ENCODE data around the gene TENM3.
A peak's percentile ranks its signal among the peaks of the same experiment; 100 is the strongest.

The TENM3 gene

GRCh38 chr4:182749667-182750167 is 506.5 kb downstream of the TENM3 start:
- Histone ChIP-seq H3K4me1 (ENCODE audit: control insufficient read depth, insufficient read depth, low read length) (peaks cover 6% of the 10 kb centered on the region; the same call in 1 of the 2 replicates), H3K36me3 (ENCODE audit: control insufficient read depth in 2 of 2, insufficient read depth in 1 of 2, low read length in 2 of 2) (peaks cover 0 to 19% of the 10 kb centered on the region in 2 experiments; a peak in 1 of 3 replicates), H3K4me3 (ENCODE audit: low read depth, low read length) (no peak overlapping the region), H3K9me3 (ENCODE audit: control insufficient read depth, insufficient read depth, low read depth, low read length) (no peaks in the 10 kb centered on the region), H3K27ac (ENCODE audit: extremely low read depth, low read depth, low read length) (no peak overlapping the region)
- TF ChIP-seq ZNF660 (tag by site-specific recombination; IDR thresholded peaks at IDR 0.05) (no peak), OSR2 (tag by site-specific recombination; IDR thresholded peaks at IDR 0.05) (peak; percentile 38), FEZF1 (tag by site-specific recombination; IDR thresholded peaks at IDR 0.05) (0 out of 2 replicates have a peak, but pooled peaks have one; percentile 10), ZBTB44 (tag by site-specific recombination; IDR thresholded peaks at IDR 0.05) (peak; percentile 67; the same call in 1 of the 2 replicates), ZNF133 (tag by site-specific recombination; IDR thresholded peaks at IDR 0.05) (0 out of 2 replicates have a peak, but pooled peaks have one; percentile 27), WT1 (tag by site-specific recombination; IDR thresholded peaks at IDR 0.05) (peak; percentile 37; the same call in 1 of the 2 replicates), ZNF341 (tag by site-specific recombination; IDR thresholded peaks at IDR 0.05; ENCODE audit: low read depth) (no peak), PRDM6 (tag by site-specific recombination; IDR thresholded peaks at IDR 0.05) (peak; percentile 34; the same call in 1 of the 2 replicates), ZNF121 (tag by site-specific recombination; IDR thresholded peaks at IDR 0.05) (no peak), ZNF843 (tag by site-specific recombination; IDR thresholded peaks at IDR 0.05) (0 out of 2 replicates have a peak, but pooled peaks have one; percentile 21)
- TF ChIP-seq, protein P1, sequence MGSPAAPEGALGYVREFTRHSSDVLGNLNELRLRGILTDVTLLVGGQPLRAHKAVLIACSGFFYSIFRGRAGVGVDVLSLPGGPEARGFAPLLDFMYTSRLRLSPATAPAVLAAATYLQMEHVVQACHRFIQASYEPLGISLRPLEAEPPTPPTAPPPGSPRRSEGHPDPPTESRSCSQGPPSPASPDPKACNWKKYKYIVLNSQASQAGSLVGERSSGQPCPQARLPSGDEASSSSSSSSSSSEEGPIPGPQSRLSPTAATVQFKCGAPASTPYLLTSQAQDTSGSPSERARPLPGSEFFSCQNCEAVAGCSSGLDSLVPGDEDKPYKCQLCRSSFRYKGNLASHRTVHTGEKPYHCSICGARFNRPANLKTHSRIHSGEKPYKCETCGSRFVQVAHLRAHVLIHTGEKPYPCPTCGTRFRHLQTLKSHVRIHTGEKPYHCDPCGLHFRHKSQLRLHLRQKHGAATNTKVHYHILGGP (tag by site-specific recombination; IDR thresholded peaks at IDR 0.05), result 0 out of 2 replicates have a peak, but pooled peaks have one; percentile 50
- ChIA-PET POLR2A (no interaction called here), CTCF (no interaction called here)

DNA sequence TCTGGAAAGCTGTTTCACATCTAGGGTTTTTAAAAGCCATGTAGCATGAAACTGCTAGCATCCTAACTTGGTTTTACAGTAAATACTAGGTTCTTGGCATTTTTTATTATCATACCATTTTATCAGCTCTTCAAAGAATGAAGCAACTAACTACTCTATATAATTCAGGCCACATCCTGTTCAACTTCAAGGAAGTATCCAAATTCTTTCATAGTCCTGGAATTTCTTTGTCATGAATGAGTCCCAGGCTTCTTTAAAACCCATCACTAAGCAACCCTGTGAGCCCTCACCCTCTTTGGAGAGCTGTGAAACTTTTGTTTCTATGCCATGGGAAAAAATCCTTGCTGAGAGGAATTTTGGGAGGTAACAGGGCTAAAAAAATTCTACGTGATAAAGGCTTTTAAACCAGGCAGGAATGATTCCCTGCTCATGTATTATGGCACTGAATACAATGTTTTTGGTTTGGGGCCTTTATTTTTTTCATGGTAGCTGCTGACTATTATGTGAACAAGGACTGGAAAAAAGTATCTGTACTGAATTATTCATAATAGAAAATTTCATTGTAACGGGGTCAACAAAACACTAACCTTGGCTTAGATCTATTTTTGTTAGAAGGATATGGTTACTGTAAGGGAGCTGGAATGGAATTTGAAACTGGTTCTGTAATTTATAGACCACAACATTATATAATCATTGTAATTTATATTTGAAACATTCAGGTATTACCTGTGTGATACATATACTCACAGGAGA is 509.1 kb downstream of the TENM3 start:
- H3K27ac ChIP-seq (ENCODE audit: extremely low read depth, low read depth, low read length), result no peak overlapping the region
- H3K4me3 ChIP-seq (ENCODE audit: low read depth, low read length), result no peak overlapping the region
- H3K36me3 ChIP-seq (ENCODE audit: control insufficient read depth in 2 of 2, insufficient read depth in 1 of 2, low read length in 2 of 2), result peaks cover 0 to 28% of the 10 kb centered on the region in 2 experiments; a peak in 1 of 3 replicates
- ChIA-PET POLR2A (no interaction called here), CTCF (no interaction called here)
- 0 out of 2 replicates have a peak, but pooled peaks cover 3% of the 10 kb centered on the region for H3K4me1 ChIP-seq (ENCODE audit: control insufficient read depth, insufficient read depth, low read length)
- no peaks in the 10 kb centered on the region for H3K9me3 ChIP-seq (ENCODE audit: control insufficient read depth, insufficient read depth, low read depth, low read length)
- TF ChIP-seq ZNF600 (tag by site-specific recombination; IDR thresholded peaks at IDR 0.05) (no peak), ZBTB8A (tag by site-specific recombination; IDR thresholded peaks at IDR 0.05) (no peak), GLIS1 (tag by site-specific recombination; IDR thresholded peaks at IDR 0.05) (no peak), GLIS2 (tag by site-specific recombination; IDR thresholded peaks at IDR 0.05) (no peak), ZNF239 (tag by site-specific recombination; IDR thresholded peaks at IDR 0.05) (no peak), ZNF626 (tag by site-specific recombination; IDR thresholded peaks at IDR 0.05) (no peak), ZNF19 (tag by site-specific recombination; IDR thresholded peaks at IDR 0.05; ENCODE audit: low read depth) (no peak), ZNF280D (tag by site-specific recombination; IDR thresholded peaks at IDR 0.05) (no peak), ZNF133 (tag by site-specific recombination; IDR thresholded peaks at IDR 0.05) (no peak), ZNF112 (tag by site-specific recombination; IDR thresholded peaks at IDR 0.05) (no peak), ZIC2 (tag by site-specific recombination; IDR thresholded peaks at IDR 0.05) (no peak)
- TF ChIP-seq, protein P2, sequence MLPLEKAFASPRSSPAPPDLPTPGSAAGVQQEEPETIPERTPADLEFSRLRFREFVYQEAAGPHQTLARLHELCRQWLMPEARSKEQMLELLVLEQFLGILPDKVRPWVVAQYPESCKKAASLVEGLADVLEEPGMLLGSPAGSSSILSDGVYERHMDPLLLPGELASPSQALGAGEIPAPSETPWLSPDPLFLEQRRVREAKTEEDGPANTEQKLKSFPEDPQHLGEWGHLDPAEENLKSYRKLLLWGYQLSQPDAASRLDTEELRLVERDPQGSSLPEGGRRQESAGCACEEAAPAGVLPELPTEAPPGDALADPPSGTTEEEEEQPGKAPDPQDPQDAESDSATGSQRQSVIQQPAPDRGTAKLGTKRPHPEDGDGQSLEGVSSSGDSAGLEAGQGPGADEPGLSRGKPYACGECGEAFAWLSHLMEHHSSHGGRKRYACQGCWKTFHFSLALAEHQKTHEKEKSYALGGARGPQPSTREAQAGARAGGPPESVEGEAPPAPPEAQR (tag by site-specific recombination; IDR thresholded peaks at IDR 0.05), result no peak
- TF ChIP-seq, protein P3, sequence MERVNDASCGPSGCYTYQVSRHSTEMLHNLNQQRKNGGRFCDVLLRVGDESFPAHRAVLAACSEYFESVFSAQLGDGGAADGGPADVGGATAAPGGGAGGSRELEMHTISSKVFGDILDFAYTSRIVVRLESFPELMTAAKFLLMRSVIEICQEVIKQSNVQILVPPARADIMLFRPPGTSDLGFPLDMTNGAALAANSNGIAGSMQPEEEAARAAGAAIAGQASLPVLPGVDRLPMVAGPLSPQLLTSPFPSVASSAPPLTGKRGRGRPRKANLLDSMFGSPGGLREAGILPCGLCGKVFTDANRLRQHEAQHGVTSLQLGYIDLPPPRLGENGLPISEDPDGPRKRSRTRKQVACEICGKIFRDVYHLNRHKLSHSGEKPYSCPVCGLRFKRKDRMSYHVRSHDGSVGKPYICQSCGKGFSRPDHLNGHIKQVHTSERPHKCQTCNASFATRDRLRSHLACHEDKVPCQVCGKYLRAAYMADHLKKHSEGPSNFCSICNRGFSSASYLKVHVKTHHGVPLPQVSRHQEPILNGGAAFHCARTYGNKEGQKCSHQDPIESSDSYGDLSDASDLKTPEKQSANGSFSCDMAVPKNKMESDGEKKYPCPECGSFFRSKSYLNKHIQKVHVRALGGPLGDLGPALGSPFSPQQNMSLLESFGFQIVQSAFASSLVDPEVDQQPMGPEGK (tag by site-specific recombination; IDR thresholded peaks at IDR 0.05), result no peak
